NCI-H2227 treated with DMSO at 0.1 percent for 48 hours (cell line): ENCODE measurements around the gene HPD.
"Not testable (repeated sequence)": the region's sequence is repeated elsewhere in the genome, so short reads cannot be mapped to it uniquely, and the experiment has no call there.

Source experiments
- DNase-seq: peaks from one replicate; lab custom pipeline; 2025; lab: John Stamatoyannopoulos, UW

HPD gene

DNA sequence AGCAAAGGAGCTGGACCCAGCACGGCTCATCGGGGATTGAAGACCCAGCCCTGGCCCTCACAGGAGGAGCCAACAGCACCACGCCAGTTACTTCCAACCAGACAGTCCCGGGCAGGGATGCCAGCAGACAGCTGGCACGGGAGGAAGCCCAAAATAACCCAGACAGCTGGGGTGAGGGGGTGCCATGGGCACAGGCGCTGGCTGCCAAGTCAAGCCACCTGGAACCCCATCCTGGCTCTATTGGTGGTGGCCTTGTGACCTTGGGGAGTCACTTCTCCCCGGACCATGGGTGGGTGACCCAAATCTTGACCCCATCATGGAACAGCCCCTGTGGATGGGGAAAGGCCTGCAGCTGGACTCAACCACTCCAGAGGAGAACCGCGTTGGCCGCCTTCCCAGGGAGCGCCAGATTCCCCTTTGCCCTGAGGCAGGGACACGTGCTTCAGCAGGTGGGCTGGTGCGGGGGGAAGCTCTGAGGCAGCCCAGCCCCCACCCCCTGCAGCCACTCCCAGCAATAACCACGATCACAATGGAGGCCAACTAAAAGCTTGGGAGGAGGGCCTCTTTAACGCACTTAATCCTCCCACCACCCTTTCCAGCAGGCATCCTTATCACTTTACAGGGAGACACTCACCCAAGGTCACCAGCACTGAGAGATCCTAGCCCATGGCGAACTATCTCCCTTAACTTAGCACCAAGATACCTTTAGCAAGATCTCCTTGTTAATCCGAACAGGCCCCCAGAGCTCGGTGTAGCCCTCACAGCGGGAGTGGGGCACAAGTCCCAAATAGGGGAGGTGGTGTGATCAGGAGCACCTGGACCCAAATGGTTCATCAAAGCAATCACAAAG lies 60.5 kb downstream of the HPD start:
- peak; percentile 73 for DNase-seq

- DNase-seq, result peak; percentile 78
Measured at GRCh38 chr12:121796855-121797751, 61.6 kb downstream of the HPD start.

DNA sequence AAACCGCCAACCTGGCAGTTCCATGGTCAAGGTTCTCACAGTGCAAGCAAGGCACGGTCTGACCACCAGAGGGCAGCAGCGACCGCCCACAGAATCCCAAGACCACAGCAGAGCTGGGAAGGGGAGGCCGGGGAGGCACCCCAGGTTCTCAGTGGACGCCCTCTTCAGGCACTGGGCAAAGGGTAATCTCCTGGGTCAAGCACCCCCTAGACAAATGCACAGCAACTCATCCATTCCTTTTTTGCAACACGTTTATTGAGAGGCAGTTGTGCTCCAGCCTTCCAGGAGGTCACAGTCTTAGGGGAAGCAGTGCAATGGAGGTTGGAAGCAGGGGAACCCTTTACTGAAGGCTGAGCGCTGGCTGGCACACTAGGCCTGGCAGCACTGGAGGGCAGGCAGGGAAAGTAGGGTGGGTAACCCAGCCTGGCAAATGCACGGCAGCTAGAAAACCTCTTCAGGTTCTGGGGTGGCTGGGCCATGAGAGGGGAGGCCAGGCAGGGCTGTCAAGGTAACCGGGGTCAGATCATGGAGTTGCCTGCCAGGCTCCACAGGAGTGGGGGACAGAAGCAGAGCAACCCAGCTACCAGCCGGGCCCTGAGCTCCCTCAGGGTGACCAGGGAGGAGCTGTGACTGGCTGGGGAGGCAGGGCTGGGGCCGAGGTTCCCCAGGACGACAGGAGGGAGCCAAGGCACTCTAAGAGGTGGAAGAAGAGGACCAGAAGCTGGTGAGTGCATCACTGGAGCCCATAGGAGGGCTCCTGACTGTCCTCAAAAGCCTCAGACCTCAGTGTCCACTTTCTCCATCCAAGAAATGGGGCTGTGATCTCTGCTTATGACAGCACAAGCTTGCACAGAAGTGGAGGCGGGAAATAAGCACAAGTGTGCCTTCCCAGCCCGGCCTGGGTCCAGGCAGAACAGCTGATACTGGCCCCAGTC lies 63.4 kb downstream of the HPD start:
- peak; percentile 66 for DNase-seq

DNA sequence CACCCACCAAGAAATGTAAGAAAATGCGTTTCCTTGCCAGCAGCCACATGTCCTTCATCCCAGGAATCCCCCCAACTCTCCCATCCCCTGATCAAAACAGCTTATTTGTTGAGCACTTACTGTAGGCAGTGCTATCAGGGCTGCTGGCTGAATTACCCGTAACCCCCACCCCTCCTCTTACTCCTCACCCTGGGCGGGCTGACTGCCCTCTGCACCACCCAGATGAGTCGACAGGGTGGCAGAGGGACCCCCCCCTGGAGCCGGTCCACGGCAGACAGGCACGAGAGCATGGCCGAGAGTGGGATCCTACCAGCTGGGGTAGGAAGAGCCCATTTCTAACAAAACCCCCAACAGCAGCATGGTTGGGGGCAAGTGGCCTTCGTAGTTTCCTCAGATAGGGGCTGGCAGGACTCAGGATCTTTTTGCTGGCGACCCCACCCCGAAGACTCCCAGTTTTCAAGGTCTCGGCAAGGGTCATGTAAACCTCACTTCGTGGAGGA lies 64.1 kb downstream of the HPD start:
- no peak for DNase-seq

- peak; percentile 84 for DNase-seq
Measured at GRCh38 chr12:121793838-121794533, 64.7 kb downstream of the HPD start.

DNA sequence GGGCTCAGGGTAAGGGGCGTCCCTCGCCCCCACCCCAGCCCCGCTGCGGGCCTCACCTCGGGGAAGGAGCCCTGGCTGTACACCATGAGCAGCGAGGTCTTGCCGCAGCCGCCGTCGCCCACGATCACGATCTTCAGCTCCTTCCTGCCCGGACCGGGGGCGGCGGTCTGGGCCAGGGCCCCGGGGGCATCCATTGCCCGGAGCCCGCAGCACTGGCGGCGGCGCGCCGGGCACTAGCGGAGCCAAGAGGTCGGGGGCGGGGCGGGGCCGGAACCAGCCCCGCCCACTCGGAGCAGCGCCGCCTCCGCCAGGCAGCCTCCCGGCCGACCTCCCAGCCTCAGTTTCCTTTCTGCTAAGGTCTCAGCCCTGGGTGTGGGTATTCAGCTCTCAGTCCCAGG lies 65.2 kb downstream of the HPD start, which contains the start of gene RHOF:
Gene RHOF, minus strand, starts transcription at position 249 of the 398 bp plus-strand sequence. Its CDS starts 55 bp downstream, at position 194.
- DNase-seq, result no peak

DNA sequence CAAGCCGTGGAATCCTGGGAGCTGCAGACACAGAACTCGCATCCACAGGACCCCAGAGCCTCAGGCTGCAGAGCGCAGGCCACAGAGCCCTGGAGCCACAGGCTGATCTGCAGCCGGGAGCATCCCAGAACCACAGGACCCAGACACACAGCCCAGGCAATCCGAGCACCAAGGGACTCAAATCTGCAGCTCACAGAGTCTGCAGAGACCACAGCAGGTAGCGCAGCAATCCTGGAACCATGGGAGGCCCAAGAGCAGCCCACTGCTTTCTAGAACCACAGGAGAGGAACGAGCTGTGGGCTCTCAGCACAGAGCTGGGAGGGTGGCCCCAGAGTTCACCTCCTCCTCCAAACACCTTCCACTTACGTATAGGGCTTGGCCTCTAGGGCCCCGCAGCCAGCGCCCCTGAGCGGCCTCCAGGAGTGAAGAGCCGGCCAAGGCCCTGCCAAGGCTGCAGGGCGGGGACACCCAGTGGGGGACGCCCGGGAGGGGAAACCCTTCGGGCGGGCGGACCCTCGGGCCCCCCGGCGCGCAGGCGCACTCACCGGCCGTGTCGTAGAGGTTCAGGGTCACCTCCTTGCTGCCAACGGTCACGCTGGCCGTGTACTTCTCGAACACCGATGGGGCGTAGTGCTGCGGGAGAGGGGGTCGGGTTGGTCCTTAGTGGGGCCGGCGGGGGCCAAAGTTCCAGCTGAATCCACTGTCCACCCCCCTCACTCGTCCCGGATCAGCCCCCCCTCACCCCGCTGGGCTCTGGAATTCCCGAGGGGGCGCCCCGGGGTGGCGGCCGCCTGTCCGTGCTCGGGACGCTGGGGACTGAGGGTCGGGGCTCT lies 65.8 kb downstream of the HPD start:
- no peak for DNase-seq

DNA sequence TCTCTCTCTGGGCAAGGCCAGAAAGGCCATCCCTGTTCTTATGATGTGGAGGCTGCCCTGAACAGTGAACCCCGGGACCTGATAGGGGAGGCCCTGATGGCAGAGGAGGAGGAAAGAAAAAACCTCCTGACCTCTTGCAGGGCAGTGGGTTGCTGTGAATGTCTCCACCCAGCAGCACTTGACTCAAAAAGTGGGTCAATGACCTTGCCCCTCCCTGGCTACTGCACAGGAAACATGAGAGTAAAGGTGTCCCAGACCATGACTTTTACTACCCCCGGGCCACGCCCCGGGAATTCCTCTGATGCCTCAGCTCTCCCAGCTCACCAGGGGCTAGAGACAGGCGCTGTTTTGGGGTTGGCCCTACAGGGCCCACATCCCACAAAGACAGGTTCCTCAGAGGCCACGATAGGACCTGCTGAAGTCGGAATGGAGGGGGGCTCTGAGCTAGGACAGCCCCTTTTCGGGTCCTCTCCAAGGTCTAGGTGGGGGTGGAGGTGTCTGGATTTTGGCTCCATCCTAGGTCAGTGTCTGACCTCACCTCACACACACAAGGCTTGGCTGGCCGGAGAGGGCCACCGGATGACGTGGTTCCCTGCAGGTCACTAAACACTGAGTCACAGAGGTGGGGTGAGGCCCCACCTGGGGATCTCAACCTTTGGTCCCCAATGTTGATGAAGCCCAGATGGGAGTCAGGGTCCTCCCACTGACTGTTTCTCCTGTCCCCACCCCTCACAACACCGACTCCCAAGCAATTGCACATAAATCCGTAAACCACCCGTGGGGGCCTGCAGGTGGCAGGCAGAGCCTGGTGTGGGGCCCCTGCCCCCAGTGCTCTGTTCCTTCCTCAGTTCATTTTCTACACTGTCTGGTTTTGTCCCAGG lies 66.7 kb downstream of the HPD start:
- DNase-seq, result no peak

DNA sequence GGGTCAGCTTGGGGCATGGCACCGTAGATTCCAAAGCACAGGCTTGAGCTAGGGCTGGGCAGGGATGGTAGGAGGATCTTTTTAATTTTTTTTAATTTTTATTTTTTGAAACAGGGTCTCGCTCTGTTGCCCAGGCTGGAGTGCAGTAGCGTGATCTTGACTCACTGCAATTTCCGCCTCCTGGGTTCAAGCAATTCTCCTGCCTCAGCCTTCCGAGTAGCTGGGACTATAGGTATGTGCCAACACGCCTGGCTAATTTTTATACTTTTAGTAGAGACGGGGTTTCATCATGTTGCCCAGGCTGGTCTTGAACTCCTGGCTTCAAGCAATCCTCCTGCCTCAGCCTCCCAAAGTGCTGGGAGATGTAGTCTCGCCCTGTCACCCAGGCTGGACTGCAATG lies 67.9 kb downstream of the HPD start:
- DNase-seq, result not testable (repeated sequence)

DNA sequence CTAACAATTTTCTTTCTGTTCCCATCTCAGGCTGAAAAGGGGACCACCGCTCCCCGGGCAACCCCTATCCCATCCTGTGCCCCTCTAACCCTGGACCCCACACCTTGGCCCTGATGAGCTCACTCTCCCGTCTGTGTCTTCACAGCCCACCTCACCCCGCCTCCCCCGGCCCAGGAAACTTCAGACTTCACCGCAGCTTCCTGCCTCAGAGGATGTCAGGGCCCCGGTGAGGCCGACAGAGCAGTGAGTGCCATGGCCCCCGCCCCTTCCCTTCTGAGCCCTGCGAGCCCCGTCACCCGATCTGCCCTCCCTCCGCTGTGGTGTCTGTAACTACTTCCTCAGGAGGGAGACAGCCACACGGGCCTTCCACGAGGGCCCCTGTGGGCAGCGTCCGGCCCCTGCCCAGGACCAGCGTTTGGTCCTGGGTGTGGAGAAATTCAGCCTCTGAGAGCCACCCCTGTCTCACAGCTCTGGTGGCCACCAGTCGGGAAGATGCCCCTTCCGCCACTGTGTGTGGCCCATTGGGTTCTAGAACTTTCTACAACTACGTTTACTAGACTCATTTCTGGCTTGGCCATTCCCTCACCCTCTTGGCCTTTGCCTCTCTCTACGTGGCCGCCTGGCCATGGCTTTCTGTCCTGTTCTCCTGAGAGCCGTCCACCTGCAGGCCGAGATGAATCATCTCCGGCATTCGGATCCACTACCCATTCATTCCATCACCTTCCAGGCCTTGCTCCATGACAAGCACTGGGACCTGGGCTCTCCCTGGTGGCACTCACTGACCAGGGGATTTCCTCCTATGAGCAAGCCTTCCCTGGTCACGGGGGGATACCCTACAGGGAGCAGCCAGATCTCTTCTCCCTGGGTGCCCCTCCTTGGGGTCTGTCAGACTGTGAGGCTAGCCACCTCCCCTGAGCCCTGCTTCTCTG lies 68.6 kb downstream of the HPD start:
- DNase-seq, result no peak
